NCI-H1092 (cell line): Measurements from ENCODE around the gene PER2.
A peak's percentile ranks its signal among the peaks of the same experiment; 100 is the strongest.

ENCODE experiments used
- DNase-seq: peaks from one replicate; lab custom pipeline; 2025; lab: John Stamatoyannopoulos, UW

The PER2 gene

GRCh38 chr2:238267884-238268680, 20.3 kb downstream of the PER2 start:
- DNase-seq = no peak

- DNase-seq = no peak
Measured at GRCh38 chr2:238267341-238267710, 21.1 kb downstream of the PER2 start.

- DNase-seq = no peak
Measured at GRCh38 chr2:238265605-238266004, 22.8 kb downstream of the PER2 start.

- no peak for DNase-seq
Measured at GRCh38 chr2:238264072-238264460, 24.3 kb downstream of the PER2 start.

DNA sequence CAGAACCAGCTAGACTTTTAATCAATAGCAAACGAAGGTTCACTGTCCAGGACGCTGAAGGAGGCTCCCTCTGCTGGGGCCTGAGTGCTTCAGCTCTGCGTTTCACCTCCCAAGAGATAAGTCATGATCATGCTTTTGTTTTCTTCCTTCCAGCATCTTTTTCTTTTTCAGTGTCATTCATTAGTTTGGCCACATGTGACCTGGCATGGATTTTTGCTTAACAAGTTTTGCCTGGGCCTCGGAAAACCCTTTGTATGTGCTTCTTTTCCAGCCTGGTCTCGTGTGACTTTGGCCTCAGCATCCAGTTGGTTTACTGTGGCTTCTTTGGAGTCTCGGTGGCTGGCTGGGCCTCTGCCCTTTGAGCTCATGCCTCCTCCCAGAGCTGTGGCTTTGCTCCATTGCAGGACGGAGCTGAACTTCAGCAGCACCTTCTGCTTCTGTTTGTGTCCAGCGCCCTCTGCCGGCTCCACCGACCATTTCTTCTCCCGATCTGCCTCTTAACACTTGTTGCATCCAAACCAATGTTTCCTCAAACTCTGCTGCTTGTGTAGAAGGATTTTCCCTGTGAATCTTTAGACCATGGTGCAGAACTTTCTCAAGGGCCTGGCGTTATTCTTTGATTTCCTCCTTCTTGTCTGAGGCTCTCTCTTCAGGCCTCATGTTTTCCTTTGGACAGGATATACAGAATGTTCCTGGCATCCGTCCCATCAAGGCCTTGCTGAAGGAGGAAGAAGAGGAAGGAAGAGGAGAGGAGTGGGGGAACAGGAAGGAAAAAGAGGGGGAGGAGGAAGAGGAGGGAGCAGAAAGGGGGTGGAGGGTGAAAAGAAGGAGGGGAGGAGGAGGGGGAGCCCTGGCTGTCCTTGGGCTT, 25.0 kb downstream of the PER2 start:
- DNase-seq = no peak

DNA sequence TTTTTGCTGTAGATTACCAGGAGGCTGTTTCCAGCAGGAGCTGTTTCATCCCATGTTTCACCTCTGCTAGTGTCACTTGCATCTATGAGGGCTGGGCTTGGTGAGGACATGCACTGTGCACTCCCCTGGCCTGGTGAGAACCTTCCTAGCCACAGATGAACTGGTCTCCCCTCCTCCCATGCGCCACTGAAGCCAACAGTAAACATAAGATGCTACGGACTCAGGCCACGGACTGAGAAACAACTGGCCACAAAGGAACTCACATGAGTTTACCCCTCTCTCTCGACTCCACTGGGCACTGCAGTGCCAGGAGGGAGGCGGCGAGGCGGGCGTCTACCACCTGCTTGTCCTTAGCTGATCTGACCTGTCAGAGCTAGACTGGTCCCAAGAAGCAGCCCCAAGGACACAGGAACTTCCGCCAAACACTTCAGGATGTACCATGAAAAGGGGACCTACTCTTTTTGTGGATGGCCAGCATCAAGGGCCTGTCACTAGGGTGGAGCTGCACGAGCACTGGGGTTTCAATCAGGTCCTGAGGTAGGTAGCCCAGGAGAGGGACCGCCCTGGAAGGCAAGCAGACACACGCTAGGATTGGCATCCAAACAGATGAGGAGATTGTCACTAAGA, 25.8 kb downstream of the PER2 start:
- no peak for DNase-seq

DNA sequence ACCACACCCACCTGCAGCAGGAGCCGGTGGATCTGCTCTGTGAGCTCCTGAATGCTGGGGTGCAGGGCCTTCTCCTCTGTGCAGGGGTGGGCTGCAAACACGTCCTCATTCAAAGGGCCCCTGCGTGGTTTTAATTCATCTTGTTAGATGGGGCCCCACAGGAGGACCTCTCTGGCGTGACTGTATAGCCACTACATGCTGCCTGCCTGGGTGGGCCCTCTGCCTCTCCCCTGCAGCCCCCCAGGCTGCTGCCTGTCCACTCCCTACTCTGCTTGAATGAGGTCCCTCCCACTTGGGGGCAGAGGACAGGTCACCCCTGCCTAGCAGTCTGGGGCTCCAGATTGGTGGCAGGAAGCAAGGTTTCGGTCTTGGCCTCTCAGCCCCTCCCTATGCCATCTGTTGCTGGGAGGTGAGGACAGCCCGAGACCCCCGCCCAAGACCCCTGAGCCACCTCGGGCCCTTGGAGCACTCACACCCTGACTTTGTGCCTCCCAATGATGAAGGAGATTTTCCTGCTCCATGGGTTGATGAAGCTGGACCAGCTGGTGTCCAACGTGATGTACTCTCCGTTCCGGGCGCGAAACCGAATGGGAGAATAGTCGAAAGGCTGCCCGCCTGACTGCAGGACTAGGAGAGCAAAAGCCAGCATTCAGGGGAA, 26.6 kb downstream of the PER2 start:
- DNase-seq = no peak

- no peak for DNase-seq
Measured at GRCh38 chr2:238260883-238261282, 27.5 kb downstream of the PER2 start.

GRCh38 chr2:238259061-238260020, 29.1 kb downstream of the PER2 start:
- no peak for DNase-seq

DNA sequence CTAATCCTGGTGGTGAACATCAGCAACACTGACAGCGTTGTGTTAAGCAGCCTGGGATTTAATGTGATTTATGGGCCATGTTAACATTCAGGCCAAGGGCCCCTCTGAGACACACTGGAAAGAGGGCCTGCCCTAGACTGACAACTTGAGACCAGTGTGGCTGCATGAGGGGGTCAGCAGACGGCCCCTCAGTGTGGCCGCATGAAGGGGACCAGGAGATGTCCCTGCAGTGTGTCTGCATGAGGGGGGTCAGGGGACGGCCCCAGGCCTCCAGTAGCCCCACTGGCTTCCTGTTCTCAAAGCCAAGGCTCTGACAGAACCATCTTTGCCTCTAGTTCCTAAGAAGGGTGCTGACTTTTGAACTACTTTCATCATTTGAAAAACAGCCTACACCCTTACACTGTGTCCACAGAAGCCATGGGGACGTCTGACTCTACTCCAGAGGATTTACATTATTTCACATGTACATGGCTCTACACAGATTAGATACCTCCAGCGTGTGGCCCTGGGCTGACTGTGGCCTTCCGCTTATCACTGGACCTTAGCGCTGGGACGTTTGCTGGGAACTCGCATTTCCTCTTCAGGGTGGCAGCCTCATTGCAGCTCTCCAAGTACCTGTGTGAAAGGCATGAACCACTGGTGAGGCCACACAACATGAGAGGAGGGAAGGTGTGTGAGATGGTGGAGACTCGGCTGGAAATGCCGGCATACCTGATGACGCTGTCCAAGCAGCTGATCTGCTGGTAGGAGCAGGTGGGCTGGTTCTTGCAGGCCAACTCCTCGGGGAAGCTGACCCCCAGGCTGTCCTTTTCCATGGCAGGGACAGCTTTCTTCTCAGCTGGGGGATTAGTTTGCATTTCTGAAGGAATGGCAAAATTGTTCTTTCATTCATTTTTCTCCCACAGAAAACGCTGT, 30.4 kb downstream of the PER2 start:
- no peak for DNase-seq

DNA sequence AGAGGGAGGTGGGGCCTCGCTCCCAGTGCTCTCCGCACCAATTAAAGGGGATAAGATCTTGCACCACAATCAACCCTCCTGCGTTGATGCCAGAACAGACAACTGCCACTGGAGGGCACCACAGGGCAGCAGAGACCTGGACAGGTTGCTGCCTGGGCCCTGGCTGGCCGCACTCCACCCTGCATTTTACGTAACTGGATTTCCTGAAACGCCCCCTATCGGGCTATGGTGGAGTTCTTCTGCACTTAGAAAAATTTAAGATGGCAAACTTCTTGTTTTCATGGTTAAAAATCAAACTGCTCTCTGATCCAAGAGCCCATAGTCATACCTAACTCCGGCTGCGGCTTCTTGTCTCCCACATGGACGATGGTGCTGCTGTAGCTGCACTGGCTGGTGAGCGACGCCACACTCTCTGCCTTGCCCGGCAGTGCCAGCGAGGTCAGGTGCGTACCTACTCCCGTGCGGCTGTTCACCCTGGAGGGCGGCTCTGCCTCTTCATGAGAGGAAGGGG, 31.8 kb downstream of the PER2 start:
- peak; percentile 79 for DNase-seq

DNA sequence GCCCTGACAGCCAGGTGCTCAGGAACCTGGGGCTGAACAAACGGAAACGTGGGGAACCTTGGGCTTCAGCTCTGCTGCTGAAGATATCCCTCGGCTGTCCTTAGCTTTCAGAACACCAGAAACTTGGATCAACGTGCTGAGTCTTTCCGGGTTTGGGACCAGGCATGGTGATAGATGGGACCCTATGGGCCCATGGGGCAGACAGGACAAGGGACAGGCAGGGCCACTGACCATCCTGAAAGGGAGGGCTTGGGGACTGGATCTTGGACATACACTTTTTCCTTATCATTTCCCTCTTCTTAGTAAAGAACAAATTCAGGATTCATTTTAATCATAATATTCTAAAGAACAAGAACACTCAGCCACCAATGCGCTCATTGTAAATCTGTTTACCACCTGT, 32.3 kb downstream of the PER2 start:
- DNase-seq = no peak

DNA sequence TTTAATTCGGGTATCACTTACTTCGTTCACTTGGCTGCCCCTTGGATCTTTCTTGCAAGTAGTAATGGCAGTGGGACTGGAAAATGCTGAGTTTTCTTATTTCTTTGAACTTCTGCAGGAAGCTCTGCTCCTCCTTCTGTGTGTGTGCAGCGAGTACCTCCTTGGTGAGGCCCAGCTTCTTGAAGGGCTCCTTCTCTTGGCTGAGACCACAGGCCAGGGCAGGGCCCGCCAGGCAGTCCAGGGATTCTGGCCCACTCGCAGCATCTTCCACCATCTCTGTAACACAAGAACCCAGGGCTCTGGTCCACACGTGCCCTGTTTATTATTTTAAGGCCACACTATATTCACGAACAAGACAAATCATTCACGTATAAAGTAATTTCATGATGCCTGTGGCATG, 32.8 kb downstream of the PER2 start:
- DNase-seq = no peak

DNA sequence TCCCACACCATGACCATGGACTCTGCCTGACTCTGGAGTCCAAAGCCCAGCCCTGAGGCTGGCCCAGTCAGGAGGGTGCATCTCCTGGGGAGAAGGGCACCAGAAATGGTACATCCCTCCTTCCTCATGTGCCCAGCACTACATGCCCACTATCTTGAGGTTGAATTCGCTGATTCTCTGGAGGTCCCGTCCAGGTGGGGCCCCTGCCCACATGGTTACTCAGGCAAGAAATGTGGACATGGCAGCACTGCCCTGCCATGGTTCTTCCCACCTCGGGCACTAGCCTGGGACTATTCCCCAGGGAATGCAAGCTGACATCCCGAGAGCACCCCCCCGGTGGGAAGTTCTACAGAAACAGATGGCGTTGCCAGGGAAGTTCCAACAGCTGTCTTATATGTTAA, 33.3 kb downstream of the PER2 start:
- no peak for DNase-seq

GRCh38 chr2:238254095-238254723, 34.2 kb downstream of the PER2 start:
- DNase-seq = no peak

GRCh38 chr2:238252766-238253630, 35.4 kb downstream of the PER2 start:
- no peak for DNase-seq

GRCh38 chr2:238251986-238252385, 36.4 kb downstream of the PER2 start:
- DNase-seq = no peak

DNA sequence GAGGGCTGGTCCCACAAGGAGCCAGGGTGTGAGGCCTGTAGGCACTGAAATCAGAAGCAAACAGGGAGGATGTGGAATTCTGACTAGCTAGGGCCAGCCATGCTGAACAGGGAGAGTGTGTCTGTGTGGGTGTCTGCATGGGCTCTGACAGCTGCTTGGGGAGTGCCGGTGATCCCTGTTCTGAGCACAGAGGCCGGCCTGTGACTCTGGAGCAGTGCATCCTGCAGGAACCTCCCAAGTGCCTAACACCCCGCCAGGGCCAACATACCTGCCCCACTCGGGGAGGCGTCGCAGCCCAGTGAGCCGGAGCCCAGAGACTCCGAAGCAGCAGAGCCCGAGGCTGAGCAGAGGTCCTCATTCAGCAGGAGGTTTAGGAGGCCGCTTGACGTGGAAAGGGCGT, 37.1 kb downstream of the PER2 start:
- DNase-seq = no peak
